HK-2 (cell line): ENCODE results near the gene SPIRE1.

Source experiments
- DNase-seq: peaks from one replicate; pipeline ENCODE4 v3.0.0-alpha.2; 2018; ENCODE audit not compliant: unreplicated experiment

Gene SPIRE1

DNA sequence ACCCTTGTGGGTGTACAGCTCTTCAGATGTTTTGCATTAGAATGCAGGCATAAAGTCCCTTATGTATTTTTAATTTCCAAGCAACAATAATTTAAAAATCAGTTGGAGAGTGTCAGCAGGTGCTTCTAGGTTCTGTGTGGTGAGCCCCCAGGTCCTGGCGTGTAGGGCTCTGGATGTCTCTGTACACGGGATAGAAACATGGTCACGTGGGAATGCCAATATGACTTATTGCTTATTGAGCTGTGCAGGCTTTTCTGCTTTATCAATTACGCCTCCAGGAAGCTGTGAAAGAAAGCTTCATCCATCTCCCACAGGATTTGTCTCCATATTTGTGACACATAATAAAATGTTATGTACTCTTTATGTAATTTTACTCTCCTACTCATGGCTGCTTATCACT is 212.4 kb downstream of the SPIRE1 start:
- no peak for DNase-seq

- DNase-seq = no peak
Measured at GRCh38 chr18:12443551-12443950, 214.4 kb downstream of the SPIRE1 start.

- no peak for DNase-seq
Measured at GRCh38 chr18:12442946-12443345, 215.0 kb downstream of the SPIRE1 start.

- DNase-seq = no peak
Measured at GRCh38 chr18:12441475-12442034, 216.4 kb downstream of the SPIRE1 start.

DNA sequence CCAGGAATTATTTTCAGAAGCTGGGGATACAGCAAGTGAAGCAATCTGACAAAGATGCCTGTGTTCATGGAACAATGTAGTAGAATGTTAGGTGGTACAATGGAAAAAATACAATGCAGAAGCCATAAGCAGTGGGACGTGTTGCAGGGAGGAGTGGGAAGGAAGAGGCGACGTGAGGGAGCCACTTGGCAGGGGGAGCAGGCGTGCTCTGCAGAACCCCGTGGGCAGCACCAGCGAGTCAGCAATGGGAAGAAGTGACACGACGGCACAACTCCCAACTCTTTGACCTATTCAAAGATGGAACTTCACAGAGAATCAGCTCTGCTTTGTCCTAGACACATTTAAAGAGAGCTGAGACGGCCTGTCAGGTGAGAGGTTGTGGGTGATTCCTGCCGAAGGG is 219.7 kb downstream of the SPIRE1 start:
- DNase-seq = no peak

DNA sequence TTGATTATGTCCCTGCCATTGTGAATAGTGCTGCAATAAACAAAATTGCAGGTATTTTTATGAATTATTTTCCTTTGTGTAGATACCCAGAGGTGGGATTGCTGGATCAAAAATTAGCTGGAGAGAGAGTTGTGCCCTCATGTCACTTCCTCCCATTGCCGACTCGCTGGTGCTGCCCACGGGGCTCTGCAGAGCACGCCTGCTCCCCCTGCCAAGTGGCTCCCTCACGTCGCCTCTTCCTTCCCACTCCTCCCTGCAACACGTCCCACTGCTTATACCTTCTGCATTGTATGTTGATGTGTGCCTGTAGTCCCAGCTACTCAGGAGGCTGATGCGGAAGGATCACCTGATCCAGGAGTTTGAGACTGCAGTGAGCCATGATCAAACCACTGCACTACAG is 222.0 kb downstream of the SPIRE1 start:
- no peak for DNase-seq

- no peak for DNase-seq
Measured at GRCh38 chr18:12434541-12434929, 223.4 kb downstream of the SPIRE1 start.

DNA sequence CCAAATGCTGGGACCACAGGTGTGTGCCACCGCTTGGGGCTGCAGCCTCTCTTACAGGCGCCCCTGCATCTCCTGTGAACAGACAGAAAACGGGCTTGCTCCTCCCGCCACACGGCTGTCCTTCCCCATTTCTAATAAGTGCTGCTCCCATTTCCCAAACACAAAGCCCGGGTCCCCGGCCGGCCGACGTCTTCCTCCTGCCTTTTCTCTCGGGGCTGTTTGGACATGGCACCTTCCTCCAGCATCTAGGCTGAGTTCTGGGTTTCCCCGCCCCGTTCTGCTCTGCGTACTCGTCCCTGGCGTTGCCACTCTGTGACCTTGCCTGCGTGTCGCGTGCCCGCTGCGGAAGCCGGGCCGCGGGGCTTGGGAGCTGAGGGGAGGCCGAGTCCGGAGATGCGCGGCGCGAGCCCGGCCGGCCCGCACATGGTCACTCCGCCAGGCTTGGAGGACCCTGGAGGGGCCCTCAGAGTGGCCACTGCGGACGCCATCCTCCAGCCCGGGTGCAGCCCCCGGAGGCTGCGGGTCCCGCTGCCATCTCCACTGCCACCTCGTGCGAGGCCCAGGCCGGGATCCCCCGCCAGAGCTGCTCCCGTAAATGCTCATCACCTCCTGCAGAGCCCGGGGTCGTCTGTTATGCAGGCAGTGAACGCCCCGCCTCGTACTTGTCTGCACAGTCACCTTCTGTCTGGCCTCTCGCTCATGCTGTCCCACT is 223.9 kb downstream of the SPIRE1 start:
- DNase-seq = no peak

DNA sequence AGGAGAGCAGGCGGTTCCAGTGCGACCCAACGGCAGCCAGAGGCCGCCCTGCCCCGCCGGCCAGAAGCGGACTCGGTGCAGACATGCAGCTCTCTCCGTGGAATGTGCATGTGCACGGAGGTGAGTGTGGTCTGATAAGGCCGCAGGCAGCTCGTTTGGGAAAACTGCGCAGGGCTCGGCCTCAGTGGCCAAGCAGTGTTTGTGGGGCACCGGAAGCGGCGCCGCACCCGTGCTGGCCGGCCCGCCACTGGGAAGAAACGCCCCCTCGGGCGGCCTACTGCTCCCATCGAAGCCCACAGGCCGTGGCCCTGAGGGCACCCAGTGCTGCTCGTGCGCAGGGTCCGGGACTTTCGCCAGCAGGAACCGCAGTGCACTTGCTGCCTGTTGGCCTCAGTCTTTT is 225.0 kb downstream of the SPIRE1 start:
- DNase-seq = no peak

- DNase-seq = no peak
Measured at GRCh38 chr18:12432196-12432595, 225.7 kb downstream of the SPIRE1 start.

DNA sequence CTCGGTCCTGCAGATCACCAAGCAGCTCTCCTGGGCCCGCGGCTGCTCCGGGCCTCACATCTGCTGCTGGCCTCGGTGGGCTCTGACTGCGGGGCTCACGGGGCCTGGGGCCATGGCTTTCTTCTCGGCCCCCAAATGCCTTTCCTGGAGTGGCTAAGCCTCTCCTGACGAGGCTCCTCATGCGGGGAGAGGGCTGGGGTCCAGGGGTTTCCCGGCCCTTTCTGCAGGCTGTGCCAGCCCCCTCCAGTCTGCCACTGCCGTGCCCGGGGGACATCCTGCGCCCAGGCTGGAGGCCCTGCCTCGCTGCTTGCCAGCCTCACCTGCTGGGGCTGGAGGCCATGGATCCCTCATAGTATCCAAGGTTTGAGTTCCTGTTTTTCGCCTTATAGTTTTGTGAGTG is 226.3 kb downstream of the SPIRE1 start:
- no peak for DNase-seq

DNA sequence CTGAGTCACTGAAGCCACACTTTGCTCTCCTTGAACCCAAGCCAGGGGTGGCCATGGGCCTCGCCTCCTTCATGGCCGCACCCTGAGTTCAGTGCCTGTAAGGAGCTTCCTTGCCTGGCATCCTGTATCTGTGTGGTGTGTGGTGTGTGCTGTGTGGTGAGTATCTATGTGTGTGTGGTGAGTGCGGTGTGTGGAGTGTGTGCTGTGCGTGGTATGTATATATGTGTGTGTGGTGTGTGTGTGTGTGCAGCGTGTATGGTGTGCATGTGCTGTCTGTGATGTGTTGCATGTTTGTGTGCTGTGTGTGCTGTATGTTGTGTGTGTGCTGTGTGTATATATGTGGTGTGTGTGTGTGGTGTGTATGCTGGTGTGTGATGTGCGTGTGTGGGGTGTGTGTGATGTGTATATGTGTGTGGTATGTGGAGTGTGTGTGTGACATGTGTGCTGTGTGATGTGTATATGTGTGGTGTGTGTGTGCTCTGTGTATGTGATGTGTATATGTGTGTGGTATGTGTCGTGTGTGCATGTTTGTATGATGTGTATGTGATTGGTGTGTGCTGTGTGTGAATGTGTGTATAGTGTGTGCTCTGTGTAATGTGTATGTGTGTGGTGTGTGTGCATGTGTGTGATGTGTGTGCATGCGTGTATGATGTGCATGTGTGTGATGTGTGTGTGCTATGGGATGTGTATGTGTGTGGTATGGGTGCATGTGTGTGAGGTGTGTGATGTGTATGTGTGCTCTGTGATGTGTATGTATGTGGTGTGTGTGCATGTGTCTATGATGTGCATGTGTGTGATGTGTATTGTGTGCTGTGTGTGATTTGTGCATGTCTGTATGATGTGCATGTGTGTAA is 227.5 kb downstream of the SPIRE1 start:
- no peak for DNase-seq

GRCh38 chr18:12429556-12429955 is 228.4 kb downstream of the SPIRE1 start:
- no peak for DNase-seq

DNA sequence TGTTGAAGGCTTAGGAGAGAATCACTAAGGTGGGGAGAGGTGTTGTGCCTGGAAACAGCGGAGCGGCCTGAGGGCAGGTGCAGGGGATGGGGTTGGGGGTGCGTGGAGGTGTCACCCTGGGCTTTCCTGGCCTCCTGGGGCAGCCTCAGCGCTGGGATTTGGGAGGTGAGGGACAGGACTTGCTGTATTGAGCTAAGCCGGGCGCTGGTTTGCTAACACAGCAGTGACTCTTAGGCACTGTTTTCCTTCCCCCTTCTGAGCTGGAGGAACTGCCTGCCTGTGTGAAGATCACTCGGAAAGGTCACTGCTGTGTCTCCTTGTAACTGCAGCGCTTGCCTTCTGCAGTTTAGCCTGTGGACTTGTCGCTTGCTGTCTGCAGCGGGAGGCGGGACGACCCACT is 229.0 kb downstream of the SPIRE1 start:
- no peak for DNase-seq

DNA sequence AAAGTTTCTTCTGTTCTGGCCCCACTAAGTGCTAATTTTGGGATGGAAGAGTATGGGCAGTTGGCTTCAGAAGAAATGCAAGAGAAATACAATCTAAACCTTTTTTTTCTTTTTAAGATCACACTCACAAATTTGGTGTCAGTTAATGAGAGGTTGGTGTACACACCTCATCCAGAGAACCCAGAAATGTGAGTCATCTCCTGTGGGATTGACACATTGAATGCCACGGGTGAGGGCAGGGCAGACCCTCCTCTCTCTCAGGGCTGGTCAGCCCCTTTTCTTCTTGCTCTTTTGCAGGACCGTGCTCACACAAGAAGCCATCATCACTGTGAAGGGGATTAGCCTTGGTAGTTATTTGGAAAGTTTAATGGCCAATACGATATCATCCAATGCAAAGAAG is 231.0 kb downstream of the SPIRE1 start:
- no peak for DNase-seq

- DNase-seq = no peak
Measured at GRCh38 chr18:12424252-12424651, 233.7 kb downstream of the SPIRE1 start.

GRCh38 chr18:12423820-12424219 is 234.1 kb downstream of the SPIRE1 start:
- no peak for DNase-seq

GRCh38 chr18:12423393-12423792 is 234.5 kb downstream of the SPIRE1 start:
- DNase-seq = no peak

DNA sequence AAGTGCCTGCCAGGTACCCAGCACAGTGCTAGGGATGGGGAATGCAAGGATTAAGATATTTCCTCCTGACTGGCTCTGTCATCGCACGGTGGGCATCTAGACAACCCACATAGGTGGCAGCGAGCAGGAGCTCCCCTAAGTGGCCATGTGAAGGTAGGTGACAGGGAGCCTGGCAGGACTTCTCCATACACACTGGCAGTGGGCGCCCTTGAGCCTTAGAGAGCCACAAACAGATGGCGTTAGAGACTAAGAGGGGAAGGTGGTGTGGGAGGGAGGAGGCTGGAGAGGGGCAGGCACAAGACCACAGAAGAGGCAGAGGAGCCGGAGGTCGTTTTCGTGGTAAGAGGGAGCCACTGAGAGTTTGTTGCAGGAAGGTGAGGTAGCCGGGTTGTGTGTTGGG is 235.0 kb downstream of the SPIRE1 start:
- DNase-seq = no peak

DNA sequence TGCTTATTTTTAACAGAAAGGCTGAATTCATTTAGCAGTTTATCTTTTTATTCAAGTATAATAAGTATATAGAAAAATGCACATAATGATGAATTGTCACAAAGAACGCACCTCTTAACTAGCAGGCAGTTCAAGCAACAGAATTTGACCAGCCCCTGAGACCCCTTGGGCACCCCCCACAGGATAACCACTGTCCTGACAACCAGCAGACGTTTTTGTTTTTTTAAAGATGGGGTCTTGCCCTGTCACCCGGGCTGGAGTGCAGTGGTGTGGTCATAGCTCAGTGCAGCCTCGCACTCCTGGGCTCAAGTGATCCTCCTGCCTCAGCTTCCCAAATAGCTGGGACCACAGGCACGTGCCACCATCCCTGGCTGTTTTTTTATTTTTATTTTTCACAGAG is 236.2 kb downstream of the SPIRE1 start:
- no peak for DNase-seq

- DNase-seq = no peak
Measured at GRCh38 chr18:12420821-12421421, 237.0 kb downstream of the SPIRE1 start.

- DNase-seq = no peak
Measured at GRCh38 chr18:12417687-12418086, 240.2 kb downstream of the SPIRE1 start.
